EL (cell line): ENCODE measurements around the gene FOXO3.
A peak's percentile ranks its signal among the peaks of the same experiment; 100 is the strongest.
"Not testable (repeated sequence)": the region's sequence is repeated elsewhere in the genome, so short reads cannot be mapped to it uniquely, and the experiment has no call there.

ENCODE experiments used
- DNase-seq: peaks from one replicate; pipeline ENCODE4 v3.0.0-alpha.2; 2016

The FOXO3 gene

GRCh38 chr6:108560463-108561308 is at the start of gene FOXO3:
Gene FOXO3 (plus strand): TSS chr6:108560917. CDS start chr6:108561209, 292 bp downstream.
- peak; percentile 92 for DNase-seq

GRCh38 chr6:108518714-108519576 is 41.8 kb upstream of the FOXO3 start:
- DNase-seq: peak; percentile 31

- DNase-seq: no peak
These were observed 39.1 kb upstream of the FOXO3 start for GRCh38 chr6:108521616-108522107.

GRCh38 chr6:108523697-108524096 is 37.0 kb upstream of the FOXO3 start:
- DNase-seq: no peak

GRCh38 chr6:108524528-108525248 is 36.0 kb upstream of the FOXO3 start:
- DNase-seq: no peak

GRCh38 chr6:108526739-108527174 is 34.0 kb upstream of the FOXO3 start:
- DNase-seq: peak; percentile 44

- DNase-seq: no peak
These were observed 31.8 kb upstream of the FOXO3 start for GRCh38 chr6:108528878-108529277.

GRCh38 chr6:108531332-108531731 is 29.4 kb upstream of the FOXO3 start:
- no peak for DNase-seq

GRCh38 chr6:108535114-108535742 is 25.5 kb upstream of the FOXO3 start:
- no peak for DNase-seq

- not testable (repeated sequence) for DNase-seq
These were observed 24.7 kb upstream of the FOXO3 start for GRCh38 chr6:108535920-108536535.

GRCh38 chr6:108541843-108542759 is 18.6 kb upstream of the FOXO3 start:
- peak; percentile 73 for DNase-seq

GRCh38 chr6:108543175-108543940 is 17.4 kb upstream of the FOXO3 start:
- DNase-seq: no peak

GRCh38 chr6:108544606-108545005 is 16.1 kb upstream of the FOXO3 start:
- DNase-seq: no peak

- no peak for DNase-seq
These were observed 14.4 kb upstream of the FOXO3 start for GRCh38 chr6:108546079-108547049.

GRCh38 chr6:108549241-108549640 is 11.5 kb upstream of the FOXO3 start:
- no peak for DNase-seq

- DNase-seq: no peak
These were observed 11.0 kb upstream of the FOXO3 start for GRCh38 chr6:108549741-108550140.

GRCh38 chr6:108550256-108550655 is 10.5 kb upstream of the FOXO3 start:
- DNase-seq: no peak

GRCh38 chr6:108555399-108556052 is 5.2 kb upstream of the FOXO3 start:
- no peak for DNase-seq
